H9 (cell line): ENCODE data around the gene MYO3A. TPM values are rescaled to one million over a fixed set of nuclear protein-coding genes. Genes with fewer than 3 reads are reported as not detected.

Experiments
- DNase-seq: peaks from one replicate; pipeline ENCODE4 v3.0.0-alpha.2; 2017
- H2AFZ ChIP-seq: one replicate; pipeline ENCODE4 v1.6.1; 2013; ENCODE audit warnings: mild to moderate bottlenecking, low read length, control low read depth, moderate library complexity
- H2AK5ac ChIP-seq: 2 replicates; pipeline ENCODE4 v1.6.1; 2013; ENCODE audit warnings: low read length, control low read depth, mixed read lengths; ENCODE audit not compliant: insufficient read length
- H2BK120ac ChIP-seq: one replicate; pipeline ENCODE4 v1.6.1; 2013; ENCODE audit warnings: low read depth, mild to moderate bottlenecking, low read length, control low read depth, inconsistent platforms; ENCODE audit not compliant: poor library complexity, severe bottlenecking
- H2BK12ac ChIP-seq: 2 replicates; pipeline ENCODE4 v1.6.1; 2013; ENCODE audit warnings: low read length, control low read depth, mixed read lengths, low read depth; ENCODE audit not compliant: insufficient read length
- H2BK15ac ChIP-seq: 2 replicates; pipeline ENCODE4 v1.6.1; 2013; ENCODE audit warnings: low read depth, low read length, control low read depth
- H2BK20ac ChIP-seq: one replicate; pipeline ENCODE4 v1.6.1; 2013; ENCODE audit warnings: low read depth, mild to moderate bottlenecking, low read length, control low read depth, inconsistent platforms; ENCODE audit not compliant: poor library complexity, severe bottlenecking
- H2BK5ac ChIP-seq: 2 replicates; pipeline ENCODE4 v1.6.1; 2013; ENCODE audit warnings: low read length, control low read depth, mixed read lengths; ENCODE audit not compliant: insufficient read length
- H3K14ac ChIP-seq: 2 replicates; pipeline ENCODE4 v1.6.1; 2013; ENCODE audit warnings: low read length, control low read depth; ENCODE audit not compliant: insufficient read depth
- H3K18ac ChIP-seq: 2 replicates; pipeline ENCODE4 v1.6.1; 2013; ENCODE audit warnings: low read depth, mild to moderate bottlenecking, mixed read lengths, low read length, control low read depth; ENCODE audit not compliant: insufficient read length
- H3K23ac ChIP-seq: 2 replicates; pipeline ENCODE4 v1.6.1; 2013; ENCODE audit warnings: low read length, control low read depth, mixed read lengths, low read depth; ENCODE audit not compliant: insufficient read length
- H3K23me2 ChIP-seq: 2 replicates; pipeline ENCODE4 v1.6.1; 2013; ENCODE audit warnings: low read depth, mild to moderate bottlenecking, mixed read lengths, low read length, control low read depth; ENCODE audit not compliant: insufficient read length, poor library complexity, severe bottlenecking
- H3K27ac ChIP-seq: 2 replicates; pipeline ENCODE4 v1.5.1; 2013; ENCODE audit warnings: low read length, control low read depth, mixed read lengths, low read depth; ENCODE audit not compliant: insufficient read length
- H3K27me3 ChIP-seq: 2 replicates; pipeline ENCODE4 v1.6.1; 2013; ENCODE audit warnings: low read length, control low read depth, inconsistent platforms; ENCODE audit not compliant: insufficient read depth
- H3K4ac ChIP-seq: 2 replicates; pipeline ENCODE4 v1.6.1; 2013; ENCODE audit warnings: low read depth, mild to moderate bottlenecking, control low read depth, inconsistent platforms, low read length, moderate library complexity
- H3K4me1 ChIP-seq: 2 replicates; pipeline ENCODE4 v1.6.1; 2013; ENCODE audit warnings: low read length, control low read depth, inconsistent platforms; ENCODE audit not compliant: insufficient read depth
- H3K4me2 ChIP-seq: 2 replicates; pipeline ENCODE4 v1.6.1; 2013; ENCODE audit warnings: low read length, control low read depth, mixed read lengths; ENCODE audit not compliant: insufficient read length, insufficient read depth
- H3K56ac ChIP-seq: 2 replicates; pipeline ENCODE4 v1.6.1; 2013; ENCODE audit warnings: low read depth, mild to moderate bottlenecking, mixed read lengths, low read length, control low read depth; ENCODE audit not compliant: insufficient read length
- H3K79me1 ChIP-seq: 2 replicates; pipeline ENCODE4 v1.6.1; 2013; ENCODE audit warnings: low read depth, mild to moderate bottlenecking, moderate library complexity, low read length, control low read depth, inconsistent platforms; ENCODE audit not compliant: insufficient read depth, poor library complexity, severe bottlenecking
- H3K79me2 ChIP-seq: 2 replicates; pipeline ENCODE4 v1.6.1; 2013; ENCODE audit warnings: low read length, control low read depth, inconsistent platforms; ENCODE audit not compliant: insufficient read depth
- H3K9ac ChIP-seq: 2 replicates; pipeline ENCODE4 v1.6.1; 2013; ENCODE audit warnings: low read length, control low read depth, mixed read lengths; ENCODE audit not compliant: insufficient read length; ENCODE audit errors: extremely low read depth
- H3K9me3 ChIP-seq: one replicate; pipeline ENCODE4 v1.6.1; 2013; ENCODE audit warnings: low read depth, low read length, inconsistent platforms; ENCODE audit not compliant: control insufficient read depth
- H3T11ph ChIP-seq: one replicate; pipeline ENCODE4 v1.6.1; 2013; ENCODE audit warnings: mild to moderate bottlenecking, low read length, control low read depth, inconsistent platforms
- H4K20me1 ChIP-seq: one replicate; pipeline ENCODE4 v1.6.1; 2013; ENCODE audit not compliant: control insufficient read depth, insufficient read length, insufficient read depth
- H4K5ac ChIP-seq: 2 replicates; pipeline ENCODE4 v1.6.1; 2013; ENCODE audit warnings: low read depth, mild to moderate bottlenecking, mixed read lengths, low read length, control low read depth; ENCODE audit not compliant: insufficient read length
- H4K8ac ChIP-seq: replicated peaks from 2 replicates; pipeline ENCODE4 v1.6.1; 2013; ENCODE audit warnings: low read length, control low read depth, mixed read lengths, low read depth; ENCODE audit not compliant: insufficient read length
- H4K91ac ChIP-seq: 2 replicates; pipeline ENCODE4 v1.6.1; 2013; ENCODE audit warnings: low read depth, mild to moderate bottlenecking, moderate library complexity, mixed read lengths, low read length, control low read depth; ENCODE audit not compliant: insufficient read length
- H3K27ac Mint-ChIP-seq, 3 experiments: 2 replicates in 2 of 3; 3 replicates in 1 of 3; pipeline ENCODE4 v1.8.0; 2020 to 2021; ENCODE audit warnings: mixed read lengths in 3 of 3, mild to moderate bottlenecking in 1 of 3, moderate library complexity in 1 of 3
- H3K27me3 Mint-ChIP-seq: 2 replicates; pipeline ENCODE4 v1.8.0; 2021; ENCODE audit warnings: low read depth, mild to moderate bottlenecking, moderate library complexity, mixed read lengths
- H3K36me3 Mint-ChIP-seq, 3 experiments: 2 replicates in 2 of 3; 3 replicates in 1 of 3; pipeline ENCODE4 v1.8.0; 2020 to 2021; ENCODE audit warnings: low read depth in 3 of 3, mixed read lengths in 3 of 3; ENCODE audit not compliant: insufficient read depth in 1 of 3
- H3K4me1 Mint-ChIP-seq, 2 experiments: 2 replicates each; pipeline ENCODE4 v1.8.0; 2020; ENCODE audit warnings: mixed read lengths in 2 of 2
- H3K4me3 Mint-ChIP-seq, 2 experiments: 2 replicates in 1 of 2; 3 replicates in 1 of 2; pipeline ENCODE4 v1.8.0; 2020 to 2021; ENCODE audit warnings: mild to moderate bottlenecking in 2 of 2, mixed read lengths in 2 of 2, moderate library complexity in 1 of 2
- H3K9me3 Mint-ChIP-seq, 2 experiments: 2 replicates in 1 of 2; 3 replicates in 1 of 2; pipeline ENCODE4 v1.8.0; 2020; ENCODE audit warnings: mild to moderate bottlenecking in 2 of 2, mixed read lengths in 2 of 2, moderate library complexity in 1 of 2
- CTCF ChIP-seq: fragments of 200-600 bp; sonication (generic); conservative IDR thresholded peaks from 3 replicates; pipeline ENCODE4 v1.8.0; 2021; ENCODE audit warnings: antibody characterized with exemption, mild to moderate bottlenecking
- WGBS: extraction: QIAGEN DNeasy Blood & Tissue Kit; methylation state at CpG from one replicate; pipeline ENCODE4 v1.1.7; 2013; ENCODE audit warnings: missing lambda C conversion rate, low lambda C conversion rate, mixed read lengths; ENCODE audit not compliant: insufficient read length; ENCODE audit errors: extremely low coverage; 5-methylcytosine and 5-hydroxymethylcytosine counted together
- total RNA-seq: library from RNA; stranded (reverse); gene quantifications from 2 replicates; pipeline ENCODE4 v1.2.1, GENCODE V29; 2021

The MYO3A gene
- total RNA-seq, 1 experiment from 2014 or later = 4.3 TPM

DNA sequence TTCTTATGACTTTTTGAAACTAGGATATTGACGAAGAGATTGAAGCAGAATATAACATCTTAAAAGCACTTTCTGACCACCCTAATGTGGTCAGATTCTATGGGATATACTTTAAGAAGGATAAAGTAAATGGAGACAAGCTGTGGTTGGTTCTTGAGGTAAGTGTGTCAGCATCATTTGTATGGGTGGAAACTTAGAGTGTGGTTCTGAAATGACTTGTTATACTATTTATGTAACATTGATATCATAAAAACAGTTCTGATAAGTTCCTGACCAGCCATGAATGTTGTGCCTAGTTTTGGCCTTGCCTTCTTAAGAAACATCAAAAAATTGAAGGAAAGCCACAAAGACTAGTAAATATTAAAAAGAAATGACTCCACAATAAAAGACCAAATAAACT is 20.8 kb downstream of the MYO3A start:
- no CpG with 5 or more reads among the region's 1 CpG for WGBS
- H3K79me1 ChIP-seq = no peaks in the 10 kb centered on the region
- no peak overlapping the region for H3T11ph ChIP-seq

More for the DNA sequence above, 20.8 kb downstream of the MYO3A start:
- Histone ChIP-seq H3K4ac (no peak overlapping the region), H3K79me2 (no peaks in the 10 kb centered on the region), H2BK15ac (no peak overlapping the region), H3K9ac (no peak overlapping the region), H3K56ac (no peak overlapping the region), H3K4me2 (no peak overlapping the region), H3K14ac (no peak overlapping the region), H2AFZ (no peak overlapping the region), H4K8ac (no peak overlapping the region), H3K27ac (no peak overlapping the region), H4K20me1 (no peaks in the 10 kb centered on the region), H2AK5ac (no peak overlapping the region), H4K5ac (no peak overlapping the region), H3K23ac (no peak overlapping the region), H2BK20ac (no peak overlapping the region), H2BK120ac (no peak overlapping the region), H3K23me2 (no peaks in the 10 kb centered on the region), H3K27me3 (no peaks in the 10 kb centered on the region), H3K4me1 (no peaks in the 10 kb centered on the region), H3K18ac (no peak overlapping the region), H4K91ac (no peak overlapping the region), H2BK5ac (no peak overlapping the region), H3K9me3 (no peaks in the 10 kb centered on the region), H2BK12ac (no peak overlapping the region)
- Mint-ChIP-seq H3K27me3 (no peaks in the 10 kb centered on the region), H3K4me1 (no peaks in the 10 kb centered on the region), H3K9me3 (peaks cover 8 to 16% of the 10 kb centered on the region in 2 experiments), H3K36me3 (peaks cover 7 to 22% (median 14%) of the 10 kb centered on the region in 3 experiments), H3K4me3 (no peak overlapping the region), H3K27ac (no peak overlapping the region)
- DNase-seq = no peak
- TF ChIP-seq CTCF = no peak
